HS-27A (cell line): ENCODE measurements around the gene BMAL1.
"Not testable (repeated sequence)": the region's sequence is repeated elsewhere in the genome, so short reads cannot be mapped to it uniquely, and the experiment has no call there.

Experiments used
- DNase-seq: peaks from one replicate; pipeline ENCODE4 v3.0.0-alpha.2; 2012; ENCODE audit warnings: low read depth, missing footprints

Gene BMAL1

DNA sequence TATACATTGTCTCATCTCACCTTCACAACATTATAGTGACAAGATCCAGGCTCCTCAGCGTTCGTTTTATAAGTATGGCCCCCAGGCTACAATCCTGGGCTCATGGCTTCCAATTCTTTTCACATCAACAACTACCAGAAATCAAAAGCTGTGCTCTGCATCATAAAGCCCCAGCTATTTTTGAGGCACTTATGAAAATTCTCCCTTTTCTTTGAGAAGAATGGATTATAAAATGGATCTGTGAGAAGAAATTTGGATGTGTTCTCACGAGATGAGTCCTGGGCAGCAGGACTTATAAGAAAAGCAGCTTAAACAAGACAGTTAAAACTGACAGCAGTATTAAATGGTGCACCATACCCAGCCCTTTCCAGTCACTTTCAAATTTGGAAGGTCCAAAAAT is 105.2 kb downstream of the BMAL1 start:
- no peak for DNase-seq

DNA sequence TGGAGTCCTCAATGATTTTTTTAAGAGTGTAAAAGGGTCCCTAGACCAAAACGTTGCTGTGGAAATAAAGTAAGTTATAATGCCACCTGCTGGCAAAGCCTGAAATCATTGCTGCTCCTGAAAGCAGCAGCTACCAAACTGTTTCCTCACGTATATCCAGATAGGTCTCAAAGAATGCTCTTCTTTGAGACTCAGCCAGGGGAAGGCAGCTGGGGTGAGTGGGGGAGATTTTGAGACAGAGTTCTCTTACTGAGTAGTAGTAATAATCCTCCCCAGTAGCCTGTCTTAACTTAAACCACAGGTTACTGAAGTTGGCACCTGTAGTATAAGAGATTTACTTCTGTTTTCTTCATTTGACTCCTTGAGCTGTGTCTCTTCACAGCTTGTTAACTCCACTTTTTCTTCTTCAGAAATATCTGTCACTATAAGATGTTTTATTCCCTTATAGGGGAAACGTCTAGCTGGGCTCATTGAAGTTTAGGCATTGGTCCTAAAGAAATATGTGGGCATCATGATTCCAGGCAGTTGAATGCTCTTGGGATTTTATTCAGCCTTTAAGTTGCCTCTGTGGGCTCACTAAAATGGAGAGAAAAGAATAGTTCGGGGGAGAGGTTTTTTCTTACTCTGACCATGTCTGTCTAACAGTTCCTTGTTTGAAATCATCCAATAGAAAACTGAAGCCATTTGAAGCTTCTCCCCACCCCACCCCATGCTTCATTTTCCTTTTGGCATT is 107.5 kb downstream of the BMAL1 start:
- no peak for DNase-seq

DNA sequence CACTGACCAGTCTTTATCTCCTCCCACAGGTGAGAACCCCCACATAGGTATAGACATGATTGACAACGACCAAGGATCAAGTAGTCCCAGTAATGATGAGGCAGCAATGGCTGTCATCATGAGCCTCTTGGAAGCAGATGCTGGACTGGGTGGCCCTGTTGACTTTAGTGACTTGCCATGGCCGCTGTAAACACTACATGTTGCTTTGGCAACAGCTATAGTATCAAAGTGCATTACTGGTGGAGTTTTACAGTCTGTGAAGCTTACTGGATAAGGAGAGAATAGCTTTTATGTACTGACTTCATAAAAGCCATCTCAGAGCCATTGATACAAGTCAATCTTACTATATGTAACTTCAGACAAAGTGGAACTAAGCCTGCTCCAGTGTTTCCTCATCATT is 109.0 kb downstream of the BMAL1 start:
- DNase-seq: no peak

DNA sequence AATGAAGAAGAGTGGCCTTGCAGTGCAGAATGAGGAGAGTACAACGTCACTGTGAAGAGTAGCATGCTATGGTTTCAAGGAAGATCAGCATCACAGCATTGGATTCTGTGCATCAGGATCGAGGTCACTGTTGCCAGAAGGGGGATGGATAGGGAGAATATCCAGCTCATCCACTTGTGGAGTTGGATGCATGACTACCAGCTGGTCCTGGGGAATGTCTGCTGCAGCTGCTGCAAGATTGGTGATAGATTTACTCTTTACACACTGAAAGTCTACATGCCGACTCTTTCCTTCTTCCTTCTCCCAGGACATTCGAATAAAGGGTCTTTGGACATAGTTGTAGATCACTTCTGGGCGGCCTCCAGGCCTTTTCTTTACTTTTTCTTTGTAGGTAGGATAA is 111.2 kb downstream of the BMAL1 start:
- DNase-seq: no peak

DNA sequence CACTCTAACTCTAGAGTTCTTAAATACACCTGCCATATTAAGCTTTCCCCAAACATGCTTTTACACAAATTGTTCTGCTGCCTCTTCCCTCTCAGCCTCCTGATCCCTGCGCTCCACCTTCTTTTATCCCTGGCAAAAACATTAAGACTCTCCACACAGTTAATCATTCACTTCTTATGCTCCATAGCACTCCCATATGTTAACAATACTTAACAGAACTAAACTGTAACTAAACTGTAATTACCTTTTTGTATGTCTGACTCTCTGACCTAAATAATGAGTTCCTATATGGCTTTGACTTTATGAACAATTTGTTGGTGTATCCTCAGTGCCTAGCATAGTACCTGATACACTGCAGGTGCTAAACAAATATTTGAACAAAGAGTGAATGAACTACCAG is 113.6 kb downstream of the BMAL1 start:
- no peak for DNase-seq

- not testable (repeated sequence) for DNase-seq
Measured at GRCh38 chr11:13398335-13398734, 120.7 kb downstream of the BMAL1 start.

DNA sequence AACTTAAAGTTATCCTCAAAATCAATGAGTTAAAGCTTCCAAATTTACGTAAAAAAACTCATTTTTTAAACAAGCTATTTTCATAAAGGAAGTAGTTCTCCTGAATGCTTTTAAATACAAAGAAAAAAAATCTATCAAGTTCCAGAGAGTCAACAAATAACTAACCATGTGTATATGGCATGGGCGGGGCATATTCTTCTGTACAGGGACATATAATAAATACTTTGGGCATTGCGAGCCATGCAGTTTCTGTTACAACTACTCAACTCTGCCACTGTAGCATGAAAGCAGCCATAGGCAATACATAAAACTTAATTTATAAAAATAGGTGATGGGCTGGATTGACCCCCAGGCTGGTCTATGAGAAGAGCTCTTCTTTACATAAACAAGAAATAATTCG is 127.6 kb downstream of the BMAL1 start:
- no peak for DNase-seq

DNA sequence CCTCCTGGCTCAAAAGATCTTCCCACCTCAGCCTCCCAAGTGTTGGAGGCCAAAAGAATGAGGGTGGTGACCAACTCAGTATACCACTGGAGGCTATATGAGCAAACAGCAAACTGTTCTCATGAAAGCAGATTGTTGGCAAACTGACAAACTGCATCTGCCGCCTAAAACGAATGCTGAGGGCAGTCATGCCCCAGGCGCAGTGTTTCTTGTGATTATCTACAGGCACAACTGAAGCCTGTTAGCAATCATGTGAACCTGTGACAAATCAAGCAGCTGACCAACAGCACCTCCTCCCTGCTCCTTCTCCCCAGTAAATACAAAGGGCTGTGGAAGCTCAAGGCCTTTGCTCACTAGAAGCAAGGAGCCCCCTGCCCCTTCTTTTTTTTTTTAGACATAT is 137.6 kb downstream of the BMAL1 start:
- no peak for DNase-seq

- no peak for DNase-seq
Measured at GRCh38 chr11:13421561-13421960, 144.0 kb downstream of the BMAL1 start.

GRCh38 chr11:13423372-13423771 is 145.8 kb downstream of the BMAL1 start:
- no peak for DNase-seq

- DNase-seq: no peak
Measured at GRCh38 chr11:13427440-13427839, 149.8 kb downstream of the BMAL1 start.

DNA sequence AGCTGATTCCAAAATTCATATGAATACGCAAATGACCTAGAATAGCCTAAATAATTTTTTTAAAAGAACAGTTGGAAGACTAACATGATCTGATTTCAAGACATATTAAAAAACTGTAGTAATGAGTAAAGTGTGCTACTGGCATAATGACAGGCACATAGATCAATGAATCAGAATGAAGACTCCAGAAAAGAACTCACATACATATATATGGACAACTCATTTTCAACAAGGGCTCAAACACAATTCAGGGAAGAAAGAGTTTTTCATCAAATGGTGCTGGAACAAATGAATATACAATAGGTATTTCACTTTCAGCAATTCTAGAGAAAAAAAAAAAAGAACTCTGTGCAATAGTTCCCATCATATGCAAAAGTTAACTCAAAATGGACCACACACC is 151.7 kb downstream of the BMAL1 start:
- DNase-seq: no peak

DNA sequence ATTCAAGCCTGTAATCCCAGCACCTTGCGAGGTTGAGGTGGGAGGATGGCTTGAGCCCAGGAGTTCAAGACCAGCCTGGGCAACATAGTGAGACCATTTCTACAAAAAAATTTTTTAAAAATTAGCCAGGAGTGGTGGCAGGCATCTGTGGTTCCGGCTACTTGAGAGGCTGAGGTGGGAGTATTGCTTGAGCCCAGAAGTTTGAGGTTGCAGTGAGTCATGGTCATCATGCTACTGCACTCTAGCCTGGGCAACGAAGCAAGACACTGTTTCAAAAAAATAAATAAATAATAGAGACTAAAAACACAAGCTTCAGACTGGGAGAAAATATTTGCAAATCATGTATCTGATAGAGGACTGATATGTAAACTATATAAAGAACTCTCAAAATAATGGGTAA is 152.2 kb downstream of the BMAL1 start:
- no peak for DNase-seq

GRCh38 chr11:13433437-13433836 is 155.8 kb downstream of the BMAL1 start:
- no peak for DNase-seq

DNA sequence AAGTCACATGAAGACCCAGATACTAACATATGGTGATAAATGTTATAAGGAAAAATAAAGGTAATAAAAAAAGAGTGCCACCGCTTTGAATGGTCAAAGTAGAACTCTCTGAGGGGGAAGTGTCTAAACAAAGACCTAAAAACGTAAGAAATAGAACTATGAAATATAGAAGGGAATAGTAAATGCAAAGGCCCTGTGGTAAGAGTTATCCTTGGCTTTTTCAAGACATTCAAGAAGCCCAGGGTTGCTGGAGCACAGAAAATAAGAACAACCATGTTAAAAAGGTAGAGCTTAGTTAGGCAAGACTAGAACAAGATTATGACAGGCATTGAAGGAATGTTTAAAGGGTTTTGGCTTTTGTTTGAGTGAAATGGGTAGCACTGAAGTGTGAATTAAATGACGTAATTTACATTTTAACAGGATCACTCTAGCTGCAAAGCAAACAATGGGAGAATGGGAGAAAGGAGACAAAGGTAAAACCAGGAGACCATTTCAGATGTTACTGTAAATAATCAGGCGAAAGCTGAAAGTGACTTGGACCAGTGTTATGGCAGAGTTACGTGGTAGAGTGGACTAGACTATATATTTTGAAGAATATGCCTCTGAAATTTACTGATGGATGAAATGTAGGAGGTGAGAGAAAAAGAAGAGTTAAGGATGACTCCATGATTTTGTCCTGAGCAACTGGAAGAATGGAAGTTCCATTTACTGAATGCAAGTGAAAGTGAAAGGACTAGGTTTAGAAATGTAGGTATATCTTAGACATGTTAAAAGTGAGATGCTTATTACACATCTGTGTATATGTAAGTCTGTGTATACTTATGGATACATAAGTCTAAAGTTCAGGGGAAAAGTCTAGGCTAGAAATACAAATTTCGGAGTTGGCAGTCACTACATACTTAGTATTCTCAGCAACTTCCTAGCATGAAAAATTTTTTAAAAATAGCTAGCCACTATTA is 156.9 kb downstream of the BMAL1 start:
- DNase-seq: no peak

GRCh38 chr11:13436836-13437235 is 159.2 kb downstream of the BMAL1 start:
- not testable (repeated sequence) for DNase-seq
